AG10803 (cell line): ENCODE results near the gene MST1R.
A peak's percentile ranks its signal among the peaks of the same experiment; 100 is the strongest.
"Not testable (repeated sequence)": the region's sequence is repeated elsewhere in the genome, so short reads cannot be mapped to it uniquely, and the experiment has no call there.

Experiments used
- DNase-seq: peaks from one replicate; pipeline ENCODE4 v3.0.0; 2010; ENCODE audit warnings: low read depth
- H3K4me3 ChIP-seq: 2 replicates; pipeline ENCODE4 v1.5.1; 2011; ENCODE audit warnings: mild to moderate bottlenecking, low read length, control low read depth
- CTCF ChIP-seq: conservative IDR thresholded peaks from 2 replicates; pipeline ENCODE4 v1.5.1; 2011; ENCODE audit warnings: mild to moderate bottlenecking, low read length, control low read depth, inconsistent platforms

MST1R gene

GRCh38 chr3:49903451-49904424, at the start of gene MST1R:
Gene MST1R (minus strand): TSS chr3:49903873. CDS start chr3:49903609, 264 bp downstream.
- DNase-seq: no peak
- H3K4me3 ChIP-seq: peak within 1 kb of the TSS; percentile 28; the same call in 1 of the 2 replicates
- TF ChIP-seq CTCF: no peak

DNA sequence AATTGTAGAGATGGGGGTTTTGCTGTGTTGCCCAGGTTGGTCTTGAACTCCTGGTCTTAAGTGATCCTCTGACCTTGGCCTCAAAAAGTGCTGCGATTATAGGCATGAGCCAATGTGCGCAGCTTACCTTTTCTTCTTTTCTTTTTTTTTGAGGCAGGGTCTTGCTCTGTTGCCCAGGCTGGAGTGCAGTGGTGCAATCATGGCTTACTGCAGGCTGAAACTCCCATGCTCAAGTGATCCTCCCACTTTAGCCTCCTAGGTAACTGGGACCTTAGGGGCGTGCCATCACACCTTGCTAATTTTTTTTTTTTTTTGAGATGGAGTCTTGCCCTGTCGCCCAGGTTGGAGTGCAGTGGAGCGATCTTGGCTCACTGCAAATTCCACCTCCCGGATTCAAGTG, 49.3 kb upstream of the MST1R start:
- no peak for TF ChIP-seq CTCF
- DNase-seq: no peak
- H3K4me3 ChIP-seq: no peak overlapping the region

DNA sequence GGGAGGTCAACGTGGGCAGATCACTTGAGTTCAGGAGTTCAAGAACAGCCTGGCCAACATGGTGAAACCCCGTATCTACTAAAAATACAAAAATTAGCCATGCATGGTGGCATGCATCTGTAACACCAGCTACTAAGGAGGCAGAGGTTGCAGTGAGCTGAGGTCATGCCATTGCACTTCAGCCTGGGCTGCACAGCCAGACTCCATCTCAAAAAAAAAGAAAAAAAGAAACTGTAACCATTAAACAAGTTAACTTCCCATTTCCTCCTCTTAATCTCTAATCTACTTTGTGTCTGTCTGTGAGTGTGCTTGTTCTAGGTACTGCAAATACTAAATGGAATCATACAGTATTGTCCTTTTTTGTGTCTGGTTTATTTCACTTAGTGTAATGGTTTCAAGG, 39.0 kb upstream of the MST1R start:
- no peak for DNase-seq
- TF ChIP-seq CTCF: no peak
- no peak overlapping the region for H3K4me3 ChIP-seq

DNA sequence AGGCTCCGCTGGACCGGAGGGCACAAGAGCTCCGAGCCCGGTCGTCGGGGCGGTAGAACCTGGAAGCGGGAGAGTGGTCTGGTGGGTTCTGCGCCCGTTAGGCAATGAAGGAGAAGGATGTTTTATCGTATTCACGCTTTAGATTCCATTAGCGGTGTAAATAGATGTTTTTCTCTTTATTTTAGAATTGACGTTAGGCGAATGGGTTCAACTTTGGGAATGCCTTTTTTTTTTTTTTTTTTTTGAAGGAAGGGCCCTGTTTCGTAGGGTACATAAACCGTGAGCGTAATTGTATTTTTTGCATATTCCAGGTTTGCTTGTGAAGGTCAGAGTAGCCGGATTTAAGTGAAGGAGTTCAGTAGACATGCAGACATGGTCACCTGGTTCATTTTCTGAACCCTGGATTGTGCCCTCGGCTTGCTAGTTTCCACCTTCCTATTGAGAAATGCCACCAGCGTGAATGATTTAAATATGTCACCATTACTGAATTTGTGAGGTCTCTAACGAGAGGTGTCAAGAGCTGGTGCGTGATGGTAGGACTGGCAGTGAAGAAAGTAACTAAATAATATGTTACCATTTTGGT, 37.1 kb upstream of the MST1R start:
- peak overlapping the region; percentile 93 for H3K4me3 ChIP-seq
- no peak for DNase-seq
- no peak for TF ChIP-seq CTCF

GRCh38 chr3:49939858-49940666, 36.4 kb upstream of the MST1R start, which contains the start of gene RBM6:
Gene RBM6 (plus strand): TSS chr3:49940150. CDS start chr3:49962642, 22,492 bp downstream.
- peak within 1 kb of the TSS; percentile 93 for H3K4me3 ChIP-seq
- no peak for TF ChIP-seq CTCF
- DNase-seq: peak; percentile 98

GRCh38 chr3:49937090-49937489, 33.4 kb upstream of the MST1R start:
- no peak for TF ChIP-seq CTCF
- H3K4me3 ChIP-seq: no peak overlapping the region
- DNase-seq: no peak

DNA sequence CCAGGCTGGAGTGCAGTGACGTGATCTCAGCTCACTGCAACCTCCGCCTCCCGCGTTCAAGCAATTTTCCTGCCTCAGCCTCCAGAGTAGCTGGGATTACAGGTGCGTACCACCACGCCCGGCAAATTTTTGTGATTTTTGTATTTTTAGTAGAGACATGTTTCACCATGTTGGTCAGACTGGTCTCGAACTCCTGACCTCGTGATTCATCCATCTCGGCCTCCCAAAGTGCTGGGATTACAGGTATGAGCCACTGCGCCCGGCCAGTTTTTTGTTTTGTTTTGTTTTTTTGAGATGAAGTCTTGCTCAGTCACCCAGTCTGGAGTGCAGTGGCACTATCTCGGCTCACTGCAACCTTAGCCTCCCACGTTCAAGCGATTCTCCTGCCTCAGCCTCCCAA, 28.6 kb upstream of the MST1R start:
- not testable (repeated sequence) for DNase-seq, H3K4me3 ChIP-seq
